Chondrocyte (in vitro differentiated cells): ENCODE measurements around the gene FLNA. TPM values are rescaled to one million over a fixed set of nuclear protein-coding genes. Genes with fewer than 3 reads are reported as not detected.
A peak's percentile ranks its signal among the peaks of the same experiment; 100 is the strongest.
"Not testable (repeated sequence)": the region's sequence is repeated elsewhere in the genome, so short reads cannot be mapped to it uniquely, and the experiment has no call there.

Experiments used
- DNase-seq: peaks from one replicate; pipeline ENCODE4 v3.0.0; 2021; ENCODE audit warnings: mixed read lengths, low spot score
- H3K27ac Mint-ChIP-seq: one replicate; pipeline ENCODE4 v1.8.0; 2021; ENCODE audit warnings: mild to moderate bottlenecking, moderate library complexity, mixed read lengths; ENCODE audit not compliant: unreplicated experiment
- H3K27me3 Mint-ChIP-seq: 2 replicates; pipeline ENCODE4 v1.8.0; 2021; ENCODE audit warnings: low read depth, mixed read lengths
- H3K36me3 Mint-ChIP-seq: 2 replicates; pipeline ENCODE4 v1.8.0; 2021; ENCODE audit warnings: low read depth, mixed read lengths
- H3K4me1 Mint-ChIP-seq: 2 replicates; pipeline ENCODE4 v1.8.0; 2021; ENCODE audit warnings: low read depth, mild to moderate bottlenecking, mixed read lengths
- H3K4me3 Mint-ChIP-seq: one replicate; pipeline ENCODE4 v1.8.0; 2021; ENCODE audit warnings: mild to moderate bottlenecking, moderate library complexity, mixed read lengths; ENCODE audit not compliant: unreplicated experiment
- H3K9me3 Mint-ChIP-seq: 2 replicates; pipeline ENCODE4 v1.8.0; 2021; ENCODE audit warnings: low read depth, mixed read lengths
- total RNA-seq: library from RNA; stranded (reverse); gene quantifications from 3 replicates; pipeline ENCODE4 v1.2.1, GENCODE V29; 2021
- TF ChIP-seq, protein P1 (sequence below): fragments of 200-600 bp; sonication (generic); IDR thresholded peaks from 2 replicates; pipeline ENCODE4 v1.5.0; 2021; ENCODE audit warnings: antibody characterized with exemption, mild to moderate bottlenecking, moderate library complexity

Gene FLNA
- total RNA-seq, 1 donor from 2014 or later = 4,327 TPM

DNA sequence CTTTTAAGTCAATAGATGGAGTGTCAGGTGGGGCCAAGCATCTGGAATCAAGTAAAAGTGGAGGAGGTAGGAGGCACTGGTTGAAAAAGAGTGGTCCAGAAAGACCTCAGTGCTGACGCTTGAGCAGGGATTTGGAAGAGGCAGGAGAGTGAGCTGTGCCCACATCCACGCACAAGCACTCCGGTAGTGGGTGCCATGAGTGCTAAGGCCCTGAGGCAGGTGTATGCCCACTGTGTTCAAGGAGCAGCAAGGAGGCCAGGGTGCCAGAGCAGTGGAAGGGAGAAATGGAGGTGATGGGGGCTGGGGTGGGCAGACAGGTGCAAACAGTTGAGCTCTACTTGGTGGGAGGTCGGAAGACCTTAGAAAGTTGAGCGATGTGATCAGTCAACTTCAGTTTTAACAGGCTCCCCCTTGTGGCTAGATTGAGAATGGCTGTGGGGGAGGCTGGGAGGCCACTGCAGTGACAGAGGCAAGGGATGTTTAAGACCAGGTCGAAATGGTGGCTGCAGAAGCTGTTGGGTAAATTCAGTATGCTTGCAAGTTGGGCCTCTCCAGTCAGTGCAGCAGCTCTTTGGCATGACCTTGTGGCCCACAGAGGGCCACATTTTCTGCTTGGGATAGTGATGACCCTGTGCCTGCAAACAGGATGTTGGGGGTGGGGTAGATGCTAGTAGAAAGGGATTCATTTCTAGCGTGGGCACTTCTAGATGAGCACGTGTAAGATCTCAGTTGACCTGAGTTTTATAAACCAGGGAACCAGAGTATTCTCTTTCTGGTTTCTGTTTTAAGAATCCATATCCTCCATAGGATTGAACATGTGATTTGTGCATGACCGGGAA is 66.1 kb downstream of the FLNA start:
- DNase-seq = peak; percentile 37
- Mint-ChIP-seq H3K27me3 (peaks cover 2% of the 10 kb centered on the region), H3K27ac (no peak overlapping the region)

DNA sequence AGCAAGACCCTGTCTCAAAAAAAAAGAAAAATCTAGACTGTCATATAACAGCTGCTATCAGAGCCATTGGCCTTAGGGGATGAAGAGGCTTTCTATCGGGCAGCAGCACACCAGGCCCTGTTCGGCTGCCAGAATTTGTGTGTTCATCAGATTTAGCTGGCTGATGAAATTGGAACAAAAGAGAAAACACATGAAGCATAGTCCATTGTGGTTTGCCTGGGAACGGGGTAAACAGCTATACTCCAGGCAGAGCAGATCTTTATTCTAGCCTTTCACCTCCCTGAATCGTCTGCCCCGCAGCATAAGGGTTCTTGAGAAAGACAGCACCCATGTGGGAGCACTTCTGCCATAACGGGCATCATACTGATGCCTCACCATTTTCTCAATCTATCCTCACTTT is 67.2 kb downstream of the FLNA start:
- no peaks in the 10 kb centered on the region for H3K4me1 Mint-ChIP-seq
- peaks cover 2% of the 10 kb centered on the region for H3K36me3 Mint-ChIP-seq
- no peak for DNase-seq
- H3K4me3 Mint-ChIP-seq = no peak overlapping the region
- TF ChIP-seq, protein P1, sequence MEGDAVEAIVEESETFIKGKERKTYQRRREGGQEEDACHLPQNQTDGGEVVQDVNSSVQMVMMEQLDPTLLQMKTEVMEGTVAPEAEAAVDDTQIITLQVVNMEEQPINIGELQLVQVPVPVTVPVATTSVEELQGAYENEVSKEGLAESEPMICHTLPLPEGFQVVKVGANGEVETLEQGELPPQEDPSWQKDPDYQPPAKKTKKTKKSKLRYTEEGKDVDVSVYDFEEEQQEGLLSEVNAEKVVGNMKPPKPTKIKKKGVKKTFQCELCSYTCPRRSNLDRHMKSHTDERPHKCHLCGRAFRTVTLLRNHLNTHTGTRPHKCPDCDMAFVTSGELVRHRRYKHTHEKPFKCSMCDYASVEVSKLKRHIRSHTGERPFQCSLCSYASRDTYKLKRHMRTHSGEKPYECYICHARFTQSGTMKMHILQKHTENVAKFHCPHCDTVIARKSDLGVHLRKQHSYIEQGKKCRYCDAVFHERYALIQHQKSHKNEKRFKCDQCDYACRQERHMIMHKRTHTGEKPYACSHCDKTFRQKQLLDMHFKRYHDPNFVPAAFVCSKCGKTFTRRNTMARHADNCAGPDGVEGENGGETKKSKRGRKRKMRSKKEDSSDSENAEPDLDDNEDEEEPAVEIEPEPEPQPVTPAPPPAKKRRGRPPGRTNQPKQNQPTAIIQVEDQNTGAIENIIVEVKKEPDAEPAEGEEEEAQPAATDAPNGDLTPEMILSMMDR = no peak
- peaks cover 2% of the 10 kb centered on the region for H3K27me3 Mint-ChIP-seq
- H3K27ac Mint-ChIP-seq = no peak overlapping the region
- peaks cover 8% of the 10 kb centered on the region for H3K9me3 Mint-ChIP-seq

More for the DNA sequence above, 66.1 kb downstream of the FLNA start:
- Mint-ChIP-seq H3K36me3 (peaks cover 2% of the 10 kb centered on the region), H3K4me3 (no peak overlapping the region), H3K4me1 (no peaks in the 10 kb centered on the region), H3K9me3 (peaks cover 8% of the 10 kb centered on the region)
- TF ChIP-seq, protein P1 = peak; percentile 78

DNA sequence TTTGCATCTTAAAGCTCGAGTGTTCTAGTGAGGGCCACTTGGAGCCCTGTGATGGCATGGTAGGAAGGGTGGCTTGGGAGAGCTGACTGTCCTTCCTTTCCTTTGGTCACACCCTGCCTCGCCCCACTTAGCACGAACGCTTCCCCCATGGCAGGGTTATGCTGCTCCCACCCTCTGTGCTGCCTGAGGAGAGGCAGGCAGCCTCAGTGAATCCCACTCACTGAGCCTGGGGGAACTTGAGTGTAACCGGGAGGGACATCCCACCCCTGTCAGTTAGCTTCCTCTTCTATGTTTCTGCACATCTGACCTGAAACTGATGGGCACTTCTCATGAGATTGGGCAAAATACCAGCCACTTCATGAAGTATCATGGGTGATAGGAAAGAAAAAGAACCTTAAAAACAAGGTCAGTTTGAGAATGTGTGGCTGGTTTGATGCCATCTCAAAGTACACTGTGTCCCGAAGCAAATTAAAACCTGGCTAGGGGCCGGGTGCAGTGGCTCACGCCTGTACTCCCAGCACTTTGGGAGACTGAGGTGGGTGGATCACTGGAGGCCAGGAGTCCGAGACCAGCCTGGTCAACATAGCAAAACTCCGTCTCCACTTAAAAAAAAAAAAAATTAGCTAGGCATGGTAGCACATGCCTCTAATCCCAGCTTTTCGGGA is 68.8 kb downstream of the FLNA start:
- Mint-ChIP-seq H3K4me3 (no peak overlapping the region), H3K27me3 (peaks cover 2% of the 10 kb centered on the region), H3K36me3 (peaks cover 2% of the 10 kb centered on the region), H3K27ac (no peak overlapping the region), H3K9me3 (peaks cover 8% of the 10 kb centered on the region), H3K4me1 (no peaks in the 10 kb centered on the region)
- TF ChIP-seq, protein P1 = no peak
- peak; percentile 54 for DNase-seq

DNA sequence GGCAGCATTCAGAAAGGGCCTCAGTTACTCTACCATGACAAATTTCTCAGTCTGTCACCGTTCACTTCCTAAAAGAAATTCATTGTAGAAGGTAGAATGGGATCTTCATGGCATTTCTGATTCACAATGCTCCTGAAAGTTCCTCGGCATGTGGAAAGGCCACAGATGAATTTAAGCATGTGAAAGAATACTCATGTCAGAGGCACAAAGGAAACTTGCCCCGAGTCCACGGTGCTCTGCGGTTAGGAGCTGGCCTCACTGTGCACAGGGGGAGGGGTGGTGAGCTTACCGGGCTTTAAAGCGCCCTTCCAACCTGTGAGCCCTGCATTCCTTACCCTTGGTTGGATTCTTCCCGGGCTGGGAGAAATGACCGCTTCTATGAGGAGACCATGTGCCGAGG is 69.6 kb downstream of the FLNA start:
- Mint-ChIP-seq H3K9me3 (peaks cover 10% of the 10 kb centered on the region), H3K36me3 (peaks cover 2% of the 10 kb centered on the region), H3K27ac (no peak overlapping the region), H3K4me3 (no peak overlapping the region), H3K27me3 (peaks cover 2% of the 10 kb centered on the region), H3K4me1 (no peaks in the 10 kb centered on the region)
- peak; percentile 47 for DNase-seq
- TF ChIP-seq, protein P1 = no peak

DNA sequence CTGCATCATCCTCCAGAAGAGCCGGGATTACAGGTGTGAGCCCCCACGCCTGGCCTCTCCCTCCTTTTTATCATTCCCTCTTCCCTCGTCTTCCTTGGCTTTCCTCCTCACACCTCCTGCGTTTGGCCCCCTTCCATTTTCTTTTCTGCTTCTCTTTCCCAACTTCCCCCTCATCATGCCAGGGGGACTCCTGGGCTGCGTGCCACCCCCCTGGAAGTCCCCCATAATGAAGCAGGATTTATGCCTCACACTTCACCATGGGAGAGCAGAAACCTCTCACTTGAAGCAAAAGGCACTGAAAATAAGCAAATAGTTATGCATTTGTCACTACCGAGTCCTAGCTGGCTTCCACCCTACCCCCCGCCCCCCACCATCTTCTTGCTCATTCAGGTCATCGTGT is 71.0 kb downstream of the FLNA start:
- Mint-ChIP-seq H3K36me3 (peaks cover 2% of the 10 kb centered on the region), H3K4me3 (no peak overlapping the region), H3K4me1 (no peaks in the 10 kb centered on the region), H3K27ac (no peak overlapping the region), H3K9me3 (peaks cover 13% of the 10 kb centered on the region), H3K27me3 (peaks cover 2% of the 10 kb centered on the region)
- peak; percentile 11 for DNase-seq
- TF ChIP-seq, protein P1 = no peak

DNA sequence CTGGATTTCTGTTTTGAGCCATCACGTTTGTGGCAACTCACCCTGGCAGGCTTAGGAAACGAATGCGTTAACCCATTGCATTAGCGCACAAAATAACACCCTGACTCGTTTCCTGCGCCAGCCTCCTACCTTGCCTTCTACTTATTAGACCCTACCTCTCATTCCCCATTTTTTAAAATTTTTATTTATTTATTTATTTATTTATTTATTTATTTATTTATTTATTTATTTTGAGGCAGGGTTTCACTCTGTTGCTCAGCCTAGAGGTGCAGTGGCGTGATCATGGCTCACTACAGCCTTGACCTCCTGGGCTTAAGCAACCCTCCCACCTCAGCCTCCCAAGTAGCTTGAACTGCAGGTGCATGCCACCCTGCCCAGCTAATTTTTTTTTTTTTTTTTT is 71.4 kb downstream of the FLNA start:
- not testable (repeated sequence) for H3K27ac Mint-ChIP-seq, H3K27me3 Mint-ChIP-seq, H3K36me3 Mint-ChIP-seq, H3K4me3 Mint-ChIP-seq, H3K4me1 Mint-ChIP-seq, DNase-seq
- H3K9me3 Mint-ChIP-seq = peaks cover 12% of the 10 kb centered on the region
